MM.1S (cell line): ENCODE measurements around the gene CASS4.

Source experiments
- DNase-seq: peaks from one replicate; pipeline ENCODE4 v3.0.0-alpha.2; 2015
- H2AFZ ChIP-seq: fragments of 300-600 bp; sonication (generic); 2 replicates; pipeline ENCODE4 v1.6.0; 2016; ENCODE audit warnings: antibody characterized with exemption, low read length
- H3F3A ChIP-seq: fragments of 300-600 bp; sonication (generic); 2 replicates; pipeline ENCODE4 v1.6.1; 2016; ENCODE audit warnings: mild to moderate bottlenecking, antibody characterized with exemption, low read length, moderate library complexity, mixed read lengths; ENCODE audit not compliant: insufficient read depth
- H3K27ac ChIP-seq: fragments of 300-600 bp; sonication (generic); 2 replicates; pipeline ENCODE4 v1.5.1; 2016; ENCODE audit warnings: mild to moderate bottlenecking, low read length
- H3K27me3 ChIP-seq: fragments of 300-600 bp; sonication (generic); replicated peaks from 2 replicates; pipeline ENCODE4 v1.6.0; 2016; ENCODE audit warnings: low read length; ENCODE audit not compliant: insufficient read depth
- H3K36me3 ChIP-seq: fragments of 300-600 bp; sonication (generic); replicated peaks from 2 replicates; pipeline ENCODE4 v1.6.1; 2016; ENCODE audit warnings: mild to moderate bottlenecking, low read length, mixed read lengths; ENCODE audit not compliant: insufficient read depth
- H3K4me1 ChIP-seq: fragments of 300-600 bp; sonication (generic); 2 replicates; pipeline ENCODE4 v1.6.1; 2016; ENCODE audit warnings: low read length, mixed read lengths
- H3K4me2 ChIP-seq: fragments of 300-600 bp; sonication (generic); 2 replicates; pipeline ENCODE4 v1.6.0; 2016; ENCODE audit warnings: low read depth, low read length
- H3K4me3 ChIP-seq: fragments of 300-600 bp; sonication (generic); 2 replicates; pipeline ENCODE4 v1.5.1; 2016; ENCODE audit warnings: low read length, mixed read lengths
- H3K79me2 ChIP-seq: fragments of 300-600 bp; sonication (generic); 2 replicates; pipeline ENCODE4 v1.6.1; 2016; ENCODE audit warnings: mixed run types, low read length, mixed read lengths
- H3K9ac ChIP-seq: fragments of 300-600 bp; sonication (generic); 2 replicates; pipeline ENCODE4 v1.6.1; 2016; ENCODE audit warnings: low read length, mixed read lengths
- H3K9me2 ChIP-seq: fragments of 300-600 bp; sonication (generic); replicated peaks from 2 replicates; pipeline ENCODE4 v1.6.1; 2016; ENCODE audit warnings: mild to moderate bottlenecking, low read length, mixed read lengths; ENCODE audit not compliant: insufficient read depth
- H3K9me3 ChIP-seq: fragments of 300-600 bp; sonication (generic); replicated peaks from 2 replicates; pipeline ENCODE4 v1.6.1; 2016; ENCODE audit warnings: mild to moderate bottlenecking, low read length, mixed read lengths; ENCODE audit not compliant: insufficient read depth
- H4K20me1 ChIP-seq: fragments of 300-600 bp; sonication (generic); 2 replicates; pipeline ENCODE4 v1.6.1; 2016; ENCODE audit warnings: mild to moderate bottlenecking, low read length, moderate library complexity, mixed read lengths; ENCODE audit not compliant: insufficient read depth
- EZH2 ChIP-seq: fragments of 300-600 bp; sonication (generic); optimal IDR thresholded peaks from 2 replicates; pipeline ENCODE3; 2017; ENCODE audit warnings: low read depth, mild to moderate bottlenecking, antibody characterized with exemption, low read length, mixed read lengths
- EZH2phosphoT487 ChIP-seq: fragments of 300-600 bp; sonication (generic); IDR thresholded peaks from 2 replicates; pipeline ENCODE4 v1.6.1; 2018; ENCODE audit warnings: antibody characterized with exemption, low read length
- TF ChIP-seq, protein P1 (sequence below): fragments of 300-600 bp; sonication (generic); IDR thresholded peaks from 2 replicates; pipeline ENCODE4 v1.5.1; 2016; ENCODE audit warnings: antibody characterized with exemption, low read length, mixed read lengths

CASS4 gene

GRCh38 chr20:56420028-56420427, 8.0 kb downstream of the CASS4 start:
- Histone ChIP-seq H4K20me1 (no peaks in the 10 kb centered on the region), H3K9me3 (no peaks in the 10 kb centered on the region), H3K4me2 (no peak overlapping the region), H3K79me2 (no peaks in the 10 kb centered on the region), H3K27ac (no peak overlapping the region), H3K36me3 (no peaks in the 10 kb centered on the region), H3F3A (no peaks in the 10 kb centered on the region), H3K9ac (no peak overlapping the region), H3K4me3 (no peak overlapping the region), H2AFZ (no peak overlapping the region), H3K27me3 (no peaks in the 10 kb centered on the region), H3K4me1 (no peaks in the 10 kb centered on the region), H3K9me2 (no peaks in the 10 kb centered on the region)
- TF ChIP-seq, protein P1, sequence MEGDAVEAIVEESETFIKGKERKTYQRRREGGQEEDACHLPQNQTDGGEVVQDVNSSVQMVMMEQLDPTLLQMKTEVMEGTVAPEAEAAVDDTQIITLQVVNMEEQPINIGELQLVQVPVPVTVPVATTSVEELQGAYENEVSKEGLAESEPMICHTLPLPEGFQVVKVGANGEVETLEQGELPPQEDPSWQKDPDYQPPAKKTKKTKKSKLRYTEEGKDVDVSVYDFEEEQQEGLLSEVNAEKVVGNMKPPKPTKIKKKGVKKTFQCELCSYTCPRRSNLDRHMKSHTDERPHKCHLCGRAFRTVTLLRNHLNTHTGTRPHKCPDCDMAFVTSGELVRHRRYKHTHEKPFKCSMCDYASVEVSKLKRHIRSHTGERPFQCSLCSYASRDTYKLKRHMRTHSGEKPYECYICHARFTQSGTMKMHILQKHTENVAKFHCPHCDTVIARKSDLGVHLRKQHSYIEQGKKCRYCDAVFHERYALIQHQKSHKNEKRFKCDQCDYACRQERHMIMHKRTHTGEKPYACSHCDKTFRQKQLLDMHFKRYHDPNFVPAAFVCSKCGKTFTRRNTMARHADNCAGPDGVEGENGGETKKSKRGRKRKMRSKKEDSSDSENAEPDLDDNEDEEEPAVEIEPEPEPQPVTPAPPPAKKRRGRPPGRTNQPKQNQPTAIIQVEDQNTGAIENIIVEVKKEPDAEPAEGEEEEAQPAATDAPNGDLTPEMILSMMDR: no peak
- TF ChIP-seq EZH2phosphoT487 (no peak), EZH2 (no peak)
- no peak for DNase-seq

DNA sequence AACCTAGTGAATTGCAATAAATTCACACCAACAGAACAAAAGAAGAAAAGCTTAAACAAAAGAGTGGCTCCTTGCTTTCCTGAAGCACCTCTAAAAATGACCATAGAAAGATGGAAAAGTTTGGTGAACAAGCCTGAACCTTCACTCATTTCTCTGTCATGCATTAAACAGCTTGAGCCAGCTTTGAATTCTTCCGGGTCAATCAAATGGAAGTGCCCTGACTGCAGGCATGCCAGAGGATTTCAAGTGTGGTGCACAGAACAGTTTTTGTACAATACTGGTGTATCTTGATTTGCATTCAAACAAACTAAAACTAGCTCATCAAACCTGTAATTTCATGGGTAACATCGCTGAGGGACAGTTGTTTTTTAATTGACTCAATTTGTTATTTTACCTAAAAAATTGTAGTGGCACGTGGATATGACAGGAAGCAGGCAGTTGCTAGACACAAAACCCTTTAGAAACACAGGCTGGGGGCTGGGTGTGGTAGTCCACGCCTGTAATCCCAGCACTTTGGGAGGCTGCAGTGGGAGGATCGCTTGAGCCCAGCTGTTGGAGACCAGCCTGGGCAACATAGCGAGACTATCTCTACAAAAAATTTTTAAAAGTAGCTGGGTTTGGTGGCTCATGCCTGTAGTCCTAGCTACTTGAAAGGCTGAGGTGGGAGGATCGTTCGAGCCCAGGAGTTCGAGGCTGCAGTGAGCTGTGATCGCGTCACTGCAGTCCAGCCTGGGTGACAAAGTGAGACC, 9.1 kb downstream of the CASS4 start:
- Histone ChIP-seq H3K79me2 (no peaks in the 10 kb centered on the region), H3K4me3 (no peak overlapping the region), H4K20me1 (no peaks in the 10 kb centered on the region), H2AFZ (no peak overlapping the region), H3K27me3 (no peaks in the 10 kb centered on the region), H3K9me2 (no peaks in the 10 kb centered on the region), H3K4me1 (no peaks in the 10 kb centered on the region), H3K36me3 (no peaks in the 10 kb centered on the region), H3F3A (no peaks in the 10 kb centered on the region), H3K9ac (no peak overlapping the region), H3K27ac (no peak overlapping the region), H3K9me3 (no peaks in the 10 kb centered on the region), H3K4me2 (no peak overlapping the region)
- no peak for DNase-seq
- TF ChIP-seq EZH2 (no peak), EZH2phosphoT487 (no peak)
- TF ChIP-seq, protein P1: no peak

DNA sequence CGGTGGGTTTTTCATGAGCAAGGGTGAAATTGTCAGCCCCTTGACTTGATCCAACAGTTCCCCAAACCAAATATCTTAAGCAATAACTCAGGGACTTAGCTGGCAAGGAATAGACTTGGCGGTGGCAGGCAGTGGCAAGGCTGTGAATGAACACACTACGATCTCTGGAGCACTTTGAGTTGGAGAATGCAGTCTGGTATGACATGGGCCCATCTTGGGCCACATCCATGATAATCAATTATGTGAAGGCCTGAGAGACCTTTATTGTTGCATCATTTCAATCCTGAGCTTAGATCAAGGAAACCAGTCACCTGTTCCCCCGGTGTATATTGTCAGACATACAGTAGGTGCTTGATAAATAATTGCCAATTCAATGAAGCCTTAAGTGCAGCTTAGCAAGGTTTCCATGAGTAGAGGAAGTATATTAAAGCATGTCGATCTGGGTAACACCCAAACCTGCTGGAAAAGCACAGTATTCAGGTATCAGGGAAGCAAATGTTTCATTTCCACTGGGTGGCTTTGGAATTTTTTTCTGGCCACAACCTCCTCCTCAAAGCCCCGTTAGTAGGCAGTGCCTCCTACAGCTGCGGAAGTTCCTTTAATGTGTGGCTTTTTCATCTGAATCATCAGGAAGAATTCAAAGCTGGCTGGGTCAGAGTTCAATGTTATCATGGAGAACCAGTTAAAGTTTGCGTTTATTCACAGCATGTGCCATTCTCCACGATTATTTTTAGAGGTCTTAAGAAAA, 10.2 kb downstream of the CASS4 start:
- Histone ChIP-seq H2AFZ (no peak overlapping the region), H3K79me2 (no peaks in the 10 kb centered on the region), H3K4me3 (no peak overlapping the region), H3K9me3 (no peaks in the 10 kb centered on the region), H3F3A (no peaks in the 10 kb centered on the region), H4K20me1 (no peaks in the 10 kb centered on the region), H3K27ac (no peak overlapping the region), H3K27me3 (no peaks in the 10 kb centered on the region), H3K9me2 (no peaks in the 10 kb centered on the region), H3K9ac (no peak overlapping the region), H3K36me3 (no peaks in the 10 kb centered on the region), H3K4me1 (no peaks in the 10 kb centered on the region), H3K4me2 (no peak overlapping the region)
- TF ChIP-seq, protein P1: no peak
- TF ChIP-seq EZH2: no peak
- no peak for TF ChIP-seq EZH2phosphoT487
- no peak for DNase-seq
